B cell (primary cell): ENCODE data around the gene TRIM41. TPM values are rescaled to one million over a fixed set of nuclear protein-coding genes. Genes with fewer than 3 reads are reported as not detected.

Source experiments
- ATAC-seq: fragments of 200-7000 bp; cut with Tn5 transposase; one replicate; pipeline ENCODE4 v1.10.0; 2021; ENCODE audit warnings: low read depth, mild to moderate bottlenecking, moderate number of reproducible peaks, moderate library complexity
- CTCF ChIA-PET: fragments of 350-600 bp; sonication (Branson Sonifier 250); formaldehyde crosslinking; loops from one replicate; lab custom pipeline; 2021; ENCODE audit warnings: antibody characterized with exemption, inconsistent platforms; lab: Charles Lee
- POLR2A ChIA-PET: fragments of 350-600 bp; sonication (Branson Sonifier 250); formaldehyde crosslinking; loops from one replicate; lab custom pipeline; 2021; ENCODE audit warnings: antibody characterized with exemption; lab: Charles Lee
- DNase-seq: peaks from one replicate; pipeline ENCODE4 v3.0.0; 2013
- H2AFZ ChIP-seq: 2 replicates; pipeline ENCODE4 v1.6.1; 2012; ENCODE audit warnings: mild to moderate bottlenecking, low read depth, low read length; ENCODE audit not compliant: insufficient read depth, poor library complexity, severe bottlenecking
- H3K27ac ChIP-seq, 2 donors: 1 replicate in 1 of 2; 2 replicates in 1 of 2; pipeline ENCODE4 v1.5.1; 2012 to 2013; ENCODE audit warnings: low read length in 2 of 2, mild to moderate bottlenecking in 2 of 2, moderate library complexity in 1 of 2
- H3K27me3 ChIP-seq, 4 experiments: fragments of 200-600 bp in 1 of 4; sonication (generic) in 1 of 4; replicated peaks in 1 of 4; 1 replicate in 2 of 4; 2 replicates in 2 of 4; pipeline versions ENCODE4 v1.6.1 to v1.7.0; 2013 to 2016; ENCODE audit warnings: low read length in 3 of 4, mild to moderate bottlenecking in 2 of 4, mixed read lengths in 1 of 4, moderate library complexity in 1 of 4; ENCODE audit not compliant: insufficient read depth in 4 of 4, control insufficient read depth in 3 of 4; ENCODE audit errors: control extremely low read depth in 1 of 4
- H3K36me3 ChIP-seq, 2 experiments: replicated peaks in 1 of 2; 1 replicate in 1 of 2; 2 replicates in 1 of 2; pipeline versions ENCODE4 v1.6.1 to v1.7.1; 2013; ENCODE audit warnings: low read length in 1 of 2; ENCODE audit not compliant: insufficient read depth in 2 of 2, control insufficient read depth in 1 of 2; ENCODE audit errors: control extremely low read depth in 1 of 2, extremely low read depth in 1 of 2
- H3K4me1 ChIP-seq, 2 donors: fragments of 200-600 bp in 1 of 2; sonication (generic) in 1 of 2; 1 replicate in 1 of 2; 2 replicates in 1 of 2; pipeline versions ENCODE4 v1.5.1 to v1.6.1; 2013 to 2017; ENCODE audit warnings: low read length in 2 of 2; ENCODE audit not compliant: control insufficient read depth in 2 of 2, insufficient read depth in 2 of 2
- H3K4me2 ChIP-seq: replicated peaks from 2 replicates; pipeline ENCODE3; 2012; ENCODE audit warnings: mild to moderate bottlenecking, low read depth, low read length; ENCODE audit not compliant: poor library complexity, severe bottlenecking
- H3K4me3 ChIP-seq, 5 experiments: fragments of 200-600 bp in 1 of 5; sonication (generic) in 1 of 5; 1 replicate in 3 of 5; 2 replicates in 2 of 5; pipeline versions ENCODE4 v1.5.1 to v1.7.0; 2011 to 2016; ENCODE audit warnings: low read length in 4 of 5, mild to moderate bottlenecking in 4 of 5, low read depth in 2 of 5, control low read depth in 1 of 5, moderate library complexity in 1 of 5; ENCODE audit not compliant: insufficient read depth in 1 of 5; ENCODE audit errors: control extremely low read depth in 1 of 5, extremely low read depth in 1 of 5
- H3K79me2 ChIP-seq: fragments of 200-600 bp; sonication (generic); one replicate; pipeline ENCODE4 v1.6.0; 2016; ENCODE audit warnings: low read length; ENCODE audit not compliant: control insufficient read depth, insufficient read depth
- H3K9ac ChIP-seq: fragments of 200-600 bp; sonication (generic); 2 replicates; pipeline ENCODE4 v1.6.1; 2017; ENCODE audit warnings: mild to moderate bottlenecking, low read length, moderate library complexity
- H3K9me3 ChIP-seq, 3 donors: one replicate each; pipeline versions ENCODE4 v1.6.1 to v1.7.1; 2013; ENCODE audit warnings: low read length in 2 of 3; ENCODE audit not compliant: control insufficient read depth in 2 of 3, insufficient read depth in 1 of 3; ENCODE audit errors: control extremely low read depth in 1 of 3
- H4K20me1 ChIP-seq: 2 replicates; pipeline ENCODE4 v1.6.0; 2012; ENCODE audit warnings: mild to moderate bottlenecking, low read length; ENCODE audit not compliant: insufficient read depth, control insufficient read depth, poor library complexity, severe bottlenecking
- H3K27ac Mint-ChIP-seq: one replicate; pipeline ENCODE4 v1.8.0; 2021; ENCODE audit warnings: mixed read lengths
- H3K27me3 Mint-ChIP-seq: one replicate; pipeline ENCODE4 v1.8.0; 2021; ENCODE audit warnings: mixed read lengths
- H3K4me1 Mint-ChIP-seq: one replicate; pipeline ENCODE4 v1.8.0; 2021; ENCODE audit warnings: mixed read lengths
- H3K4me3 Mint-ChIP-seq: one replicate; pipeline ENCODE4 v1.8.0; 2021; ENCODE audit warnings: mixed read lengths
- H3K9me3 Mint-ChIP-seq: one replicate; pipeline ENCODE4 v1.8.0; 2022; ENCODE audit warnings: mixed read lengths; ENCODE audit not compliant: insufficient read depth
- CTCF ChIP-seq: fragments of 200-600 bp; IDR thresholded peaks from one replicate; pipeline ENCODE4 v1.8.0; 2022; ENCODE audit warnings: antibody characterized with exemption, mild to moderate bottlenecking
- EZH2 ChIP-seq: IDR thresholded peaks from 2 replicates; pipeline ENCODE4 v1.6.1; 2012; ENCODE audit warnings: borderline replicate concordance, low read depth, mild to moderate bottlenecking, moderate library complexity, low read length; ENCODE audit not compliant: insufficient read depth, poor library complexity, severe bottlenecking
- WGBS: methylation state at CpG from one replicate; pipeline ENCODE4 v1.1.5; 2013; ENCODE audit warnings: missing lambda C conversion rate; ENCODE audit not compliant: insufficient coverage; 5-methylcytosine and 5-hydroxymethylcytosine counted together
- intact Hi-C: fragments of 100-400 bp; cut with micrococcal nuclease; formaldehyde crosslinking; loops from one replicate; pipeline ENCODE4 v1.10.0; 2022
- polyA plus RNA-seq: library from polyadenylated mRNA; depleted of rRNA; stranded (reverse); fragments of >200 nt; gene quantifications from 2 replicates; pipeline ENCODE4 v1.2.3, GENCODE V29; 2012
- total RNA-seq, 2 donors: library from RNA; stranded (reverse); fragments of 120-200 nt in 1 of 2; gene quantifications; 1 replicate in 1 of 2; 2 replicates in 1 of 2; pipeline versions ENCODE4 v1.2.3 to v1.2.4, GENCODE V29; 2013 to 2022

TRIM41 gene
- total and polyA plus RNA-seq, 2 donors (not counting 1 experiment from before 2014, with no cell fraction given), result 28.4 to 44.3 TPM

- Histone ChIP-seq H3K9ac (peak overlapping the region; percentile 76), H3K4me3 (peak overlapping the region; percentile 70 to 99 (median 98)), H4K20me1 (peaks cover 55% of the 10 kb centered on the region), H2AFZ (no peak overlapping the region), H3K36me3 (peaks cover 10 to 54% of the 10 kb centered on the region in 2 experiments), H3K9me3 (no peaks in the 10 kb centered on the region), H3K27ac (peak overlapping the region in 1 of 2 donors; percentile 84), H3K27me3 (no peaks in the 10 kb centered on the region), H3K79me2 (peaks cover 57% of the 10 kb centered on the region), H3K4me2 (peak overlapping the region; percentile 83), H3K4me1 (peaks cover 32 to 45% of the 10 kb centered on the region in 2 donors)
- TF ChIP-seq EZH2, result no peak
- no peak for TF ChIP-seq CTCF
- ChIA-PET POLR2A (interaction anchor here (0.7 to 6.9 kb wide), 3 partner anchors 13 to 19 kb away, joined by 3 to 46 read pairs (median 45); partner anchors contain the start of genes TRIM41 and TRIM52), CTCF (interaction anchor here (1.4 to 3.1 kb wide), 4 partner anchors 16 to 58 kb away, joined by 3 to 9 read pairs (median 4); partner anchors contain the start of gene TRIM41)
- peak overlapping the region; percentile 96 for H3K27ac Mint-ChIP-seq
- intact Hi-C loops, result loop anchor here (5.0 kb wide), 2 partner anchors 35 to 440 kb away; partner anchors contain the start of genes MGAT1 and TRIM7
- no peaks in the 10 kb centered on the region for H3K9me3 Mint-ChIP-seq
- no peak for ATAC-seq
- peak overlapping the region; percentile 99 for H3K4me3 Mint-ChIP-seq
- no peak for DNase-seq
- H3K27me3 Mint-ChIP-seq, result no peaks in the 10 kb centered on the region
- peaks cover 56% of the 10 kb centered on the region for H3K4me1 Mint-ChIP-seq
- 61% methylated on average over 3 of the region's 6 CpGs for WGBS
Measured at GRCh38 chr5:181242031-181242451, 19.0 kb downstream of the TRIM41 start.

DNA sequence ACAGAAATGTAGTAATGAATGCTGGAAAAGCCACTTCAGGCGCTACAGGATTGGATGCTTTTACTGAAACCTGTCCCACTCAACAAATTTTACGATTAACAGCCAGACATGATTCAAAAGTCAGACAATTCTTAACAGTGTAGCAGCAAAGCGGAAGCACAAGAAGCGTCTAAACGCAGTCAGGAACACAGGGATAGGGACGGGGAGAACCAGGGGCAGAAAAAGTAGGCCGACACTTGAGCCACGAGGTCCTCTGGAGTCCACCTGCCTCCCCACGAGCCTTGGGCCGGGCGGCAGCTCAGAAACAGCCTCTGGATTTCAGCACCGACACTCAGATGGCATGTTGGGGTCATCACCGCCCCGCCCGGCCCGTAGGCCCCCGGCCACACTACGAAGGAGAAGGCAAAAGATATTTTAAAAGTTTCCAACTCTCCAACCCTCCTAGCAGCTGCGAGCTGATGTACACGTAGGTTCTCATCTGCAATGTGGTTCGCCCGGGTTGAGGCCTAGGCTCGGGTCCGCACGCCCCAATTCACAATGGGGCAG lies 20.0 kb downstream of the TRIM41 start:
- DNase-seq (no peak), ATAC-seq (peak; percentile 2)
- H3K27ac Mint-ChIP-seq, result peak overlapping the region; percentile 96
- ChIA-PET POLR2A (interaction anchor here (0.8 to 6.9 kb wide), 6 partner anchors 9 to 55 kb away, joined by 3 to 46 read pairs (median 4); partner anchors contain the start of genes TRIM41 and TRIM52), CTCF (interaction anchor here (0.7 to 3.1 kb wide), 7 partner anchors 14 to 59 kb away, joined by 3 to 9 read pairs (median 4); partner anchors contain the start of gene TRIM41)
- Histone ChIP-seq H2AFZ (peak overlapping the region; percentile 81), H3K9me3 (no peaks in the 10 kb centered on the region), H3K27ac (peak overlapping the region; percentile 84 to 92), H3K27me3 (no peaks in the 10 kb centered on the region), H3K9ac (peak overlapping the region; percentile 76), H3K4me3 (peak overlapping the region; percentile 70 to 99 (median 98)), H3K36me3 (peaks cover 7 to 44% of the 10 kb centered on the region in 2 experiments), H3K4me2 (peak overlapping the region; percentile 83), H3K4me1 (peaks cover 40 to 54% of the 10 kb centered on the region in 2 donors), H4K20me1 (peaks cover 44% of the 10 kb centered on the region), H3K79me2 (peaks cover 58% of the 10 kb centered on the region)
- peak overlapping the region; percentile 99 for H3K4me3 Mint-ChIP-seq
- no peak for TF ChIP-seq CTCF
- no peak for TF ChIP-seq EZH2
- intact Hi-C loops, result loop anchor here (5.0 kb wide), 2 partner anchors 36 to 441 kb away; partner anchors contain the start of genes MGAT1 and TRIM7
- H3K9me3 Mint-ChIP-seq, result no peaks in the 10 kb centered on the region
- no peaks in the 10 kb centered on the region for H3K27me3 Mint-ChIP-seq
- peaks cover 64% of the 10 kb centered on the region for H3K4me1 Mint-ChIP-seq
- WGBS, result under 1% methylated on average over 25 of the region's 25 CpGs
